ENCODE results near the gene PTBP1. TPM values are rescaled to one million over a fixed set of nuclear protein-coding genes. Genes with fewer than 3 reads are reported as not detected.

Gene PTBP1
- polyA plus RNA-seq, 1 donor from 2014 or later, result 27.3 TPM

GRCh38 chr19:780935-781334, 16.3 kb upstream of the PTBP1 start:
- Histone ChIP-seq H3K4me2 (ENCODE audit: low read length) (no peak overlapping the region), H3K27ac (ENCODE audit: low read length) (no peak overlapping the region)

GRCh38 chr19:781800-782184, 15.5 kb upstream of the PTBP1 start:
- Histone ChIP-seq H3K27ac (ENCODE audit: low read length) (no peak overlapping the region), H4K20me1 (ENCODE audit: insufficient read depth) (no peaks in the 10 kb centered on the region), H3K9ac (ENCODE audit: low read length) (no peak overlapping the region), H3F3A (ENCODE audit: insufficient read depth, low read length, poor library complexity, severe bottlenecking) (no peaks in the 10 kb centered on the region), H2AFZ (ENCODE audit: low read depth, low read length) (no peak overlapping the region), H3K9me3 (ENCODE audit: low read length) (no peaks in the 10 kb centered on the region), H3K27me3 (ENCODE audit: insufficient read depth, low read depth, low read length) (no peaks in the 10 kb centered on the region), H3K79me2 (replicated peaks; ENCODE audit: insufficient read depth, low read length) (no peaks in the 10 kb centered on the region), H3K4me2 (ENCODE audit: low read length) (no peak overlapping the region), H3K4me3 (ENCODE audit: low read length) (no peak overlapping the region), H3K9me2 (ENCODE audit: insufficient read depth, low read length) (no peaks in the 10 kb centered on the region), H3K36me3 (ENCODE audit: insufficient read depth, low read length) (no peaks in the 10 kb centered on the region)
- no peak for TF ChIP-seq REST (IDR thresholded peaks at IDR 0.05; ENCODE audit: borderline replicate concordance)
- TF ChIP-seq EZH2 (IDR thresholded peaks at IDR 0.05; ENCODE audit: borderline replicate concordance, insufficient read depth, low read length, poor library complexity, severe bottlenecking), result no peak
- no peak for TF ChIP-seq POLR2AphosphoS5 (IDR thresholded peaks at IDR 0.05)
- TF ChIP-seq CTCF (IDR thresholded peaks at IDR 0.05; ENCODE audit: poor library complexity, severe bottlenecking), result no peak
- no peak for TF ChIP-seq TAF1 (IDR thresholded peaks at IDR 0.05; ENCODE audit: low read depth)
- TF ChIP-seq SMC3 (conservative IDR thresholded peaks at IDR 0.05; ENCODE audit: poor library complexity), result no peak
- no peak for TF ChIP-seq MXI1 (conservative IDR thresholded peaks at IDR 0.05; ENCODE audit: poor library complexity, severe bottlenecking)
- no peak for TF ChIP-seq EP300 (conservative IDR thresholded peaks at IDR 0.05; ENCODE audit: poor library complexity, severe bottlenecking)

More at GRCh38 chr19:780935-781334, 16.3 kb upstream of the PTBP1 start:
- no peak overlapping the region for H3K4me3 ChIP-seq (ENCODE audit: low read length)
- H3K9me3 ChIP-seq (ENCODE audit: low read length), result no peaks in the 10 kb centered on the region
- no peaks in the 10 kb centered on the region for H3K27me3 ChIP-seq (ENCODE audit: insufficient read depth, low read depth, low read length)
- no peak overlapping the region for H3K9ac ChIP-seq (ENCODE audit: low read length)
- no peaks in the 10 kb centered on the region for H3K9me2 ChIP-seq (ENCODE audit: insufficient read depth, low read length)
- TF ChIP-seq REST (IDR thresholded peaks at IDR 0.05; ENCODE audit: borderline replicate concordance) (no peak), POLR2AphosphoS5 (IDR thresholded peaks at IDR 0.05) (no peak)
- no peaks in the 10 kb centered on the region for H3K79me2 ChIP-seq (replicated peaks; ENCODE audit: insufficient read depth, low read length)
- H3F3A ChIP-seq (ENCODE audit: insufficient read depth, low read length, poor library complexity, severe bottlenecking), result no peaks in the 10 kb centered on the region
- no peaks in the 10 kb centered on the region for H3K36me3 ChIP-seq (ENCODE audit: insufficient read depth, low read length)
- H2AFZ ChIP-seq (ENCODE audit: low read depth, low read length), result no peak overlapping the region
- no peaks in the 10 kb centered on the region for H4K20me1 ChIP-seq (ENCODE audit: insufficient read depth)
